ENCODE data around the gene ADARB1. TPM values are rescaled to one million over a fixed set of nuclear protein-coding genes. Genes with fewer than 3 reads are reported as not detected.

Gene ADARB1
- total RNA-seq, 1 donor from 2014 or later: 25.8 TPM

GRCh38 chr21:45122030-45122429 lies 47.6 kb downstream of the ADARB1 start:
- H3K79me2 ChIP-seq (ENCODE audit: insufficient read depth, low read length): peaks cover 10% of the 10 kb centered on the region
- H2AFZ ChIP-seq (ENCODE audit: low read depth, low read length): no peak overlapping the region
- no peaks in the 10 kb centered on the region for H3K27me3 ChIP-seq (ENCODE audit: insufficient read depth, low read length)
- TF ChIP-seq EZH2 (IDR thresholded peaks at IDR 0.05; ENCODE audit: insufficient read depth, low read length) (no peak), CTCF (IDR thresholded peaks at IDR 0.05; ENCODE audit: insufficient read depth, low read depth, low read length) (no peak)
- Mint-ChIP-seq H3K27me3 (ENCODE audit: low read depth, unreplicated experiment) (peaks cover 9% of the 10 kb centered on the region), H3K9me3 (ENCODE audit: unreplicated experiment) (no peaks in the 10 kb centered on the region), H3K4me1 (ENCODE audit: low read depth, unreplicated experiment) (peaks cover 8% of the 10 kb centered on the region), H3K4me3 (ENCODE audit: unreplicated experiment) (no peak overlapping the region), H3K36me3 (ENCODE audit: low read depth, unreplicated experiment) (peaks cover 3% of the 10 kb centered on the region), H3K27ac (ENCODE audit: unreplicated experiment) (no peak overlapping the region)
- no peak for DNase-seq (ENCODE audit: low read depth)
- no peaks in the 10 kb centered on the region for H3K4me1 ChIP-seq (ENCODE audit: insufficient read depth, low read length)
- H3K4me2 ChIP-seq (ENCODE audit: low read length): no peak overlapping the region
- peaks cover 12% of the 10 kb centered on the region for H4K20me1 ChIP-seq (ENCODE audit: insufficient read depth, low read length)
- H3K36me3 ChIP-seq (ENCODE audit: insufficient read depth, low read length): no peaks in the 10 kb centered on the region
- no peak for FAIRE-seq
- no peak overlapping the region for H3K27ac ChIP-seq (ENCODE audit: low read depth, low read length)
- H3K9me3 ChIP-seq (ENCODE audit: insufficient read depth, low read depth, low read length): no peaks in the 10 kb centered on the region
- no peak overlapping the region for H3K4me3 ChIP-seq (ENCODE audit: insufficient read depth, low read depth, low read length)
- H3K9ac ChIP-seq (ENCODE audit: low read length): no peak overlapping the region

DNA sequence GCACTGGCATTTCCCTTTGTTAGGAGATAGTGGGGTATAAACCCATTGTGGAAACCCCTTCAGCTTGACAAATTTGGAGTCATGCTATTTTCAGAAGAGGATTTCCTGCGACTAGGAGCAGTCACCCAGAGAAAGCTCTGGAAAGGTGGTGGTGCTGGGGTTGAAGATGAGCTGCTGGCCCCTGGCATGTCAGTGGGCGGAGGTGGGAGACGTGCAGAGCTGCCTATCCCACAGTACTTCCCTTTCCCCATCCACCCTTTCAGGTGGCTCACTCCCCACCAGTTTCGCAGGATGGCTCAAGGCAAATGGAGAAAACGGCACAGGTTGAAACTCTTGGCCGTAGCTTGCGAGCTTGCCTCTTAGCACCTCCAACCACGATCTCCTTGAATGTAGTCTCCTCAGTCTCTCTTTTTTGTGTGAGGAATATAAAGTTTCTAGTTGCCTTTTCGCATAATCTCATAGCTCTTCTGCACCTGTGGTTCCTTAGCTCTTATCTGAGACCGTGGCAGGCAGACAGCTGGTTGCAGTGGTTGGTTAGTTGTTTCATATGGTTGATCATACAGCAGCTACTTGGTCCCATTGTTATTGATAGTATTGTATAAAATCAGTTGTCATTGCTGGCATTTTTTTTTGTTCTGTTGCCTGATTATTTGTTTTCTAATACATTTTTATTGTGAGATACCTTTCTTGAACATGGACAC lies 48.2 kb downstream of the ADARB1 start:
- H3K4me1 ChIP-seq (ENCODE audit: insufficient read depth, low read length): no peaks in the 10 kb centered on the region
- Mint-ChIP-seq H3K9me3 (ENCODE audit: unreplicated experiment) (no peaks in the 10 kb centered on the region), H3K27me3 (ENCODE audit: low read depth, unreplicated experiment) (peaks cover 9% of the 10 kb centered on the region), H3K36me3 (ENCODE audit: low read depth, unreplicated experiment) (peaks cover 3% of the 10 kb centered on the region), H3K27ac (ENCODE audit: unreplicated experiment) (no peak overlapping the region), H3K4me3 (ENCODE audit: unreplicated experiment) (no peak overlapping the region), H3K4me1 (ENCODE audit: low read depth, unreplicated experiment) (peaks cover 8% of the 10 kb centered on the region)
- H3K36me3 ChIP-seq (ENCODE audit: insufficient read depth, low read length): no peaks in the 10 kb centered on the region
- no peak overlapping the region for H3K4me2 ChIP-seq (ENCODE audit: low read length)
- peaks cover 12% of the 10 kb centered on the region for H3K79me2 ChIP-seq (ENCODE audit: insufficient read depth, low read length)
- no peak overlapping the region for H3K9ac ChIP-seq (ENCODE audit: low read length)
- H3K4me3 ChIP-seq (ENCODE audit: insufficient read depth, low read depth, low read length): no peak overlapping the region
- H4K20me1 ChIP-seq (ENCODE audit: insufficient read depth, low read length): peaks cover 16% of the 10 kb centered on the region
- no peak overlapping the region for H2AFZ ChIP-seq (ENCODE audit: low read depth, low read length)
- FAIRE-seq (no peak), DNase-seq (ENCODE audit: low read depth) (no peak)
- no peaks in the 10 kb centered on the region for H3K9me3 ChIP-seq (ENCODE audit: insufficient read depth, low read depth, low read length)
- H3K27ac ChIP-seq (ENCODE audit: low read depth, low read length): no peak overlapping the region
- no peaks in the 10 kb centered on the region for H3K27me3 ChIP-seq (ENCODE audit: insufficient read depth, low read length)
- TF ChIP-seq CTCF (IDR thresholded peaks at IDR 0.05; ENCODE audit: insufficient read depth, low read depth, low read length): no peak
- no peak for TF ChIP-seq EZH2 (IDR thresholded peaks at IDR 0.05; ENCODE audit: insufficient read depth, low read length)

DNA sequence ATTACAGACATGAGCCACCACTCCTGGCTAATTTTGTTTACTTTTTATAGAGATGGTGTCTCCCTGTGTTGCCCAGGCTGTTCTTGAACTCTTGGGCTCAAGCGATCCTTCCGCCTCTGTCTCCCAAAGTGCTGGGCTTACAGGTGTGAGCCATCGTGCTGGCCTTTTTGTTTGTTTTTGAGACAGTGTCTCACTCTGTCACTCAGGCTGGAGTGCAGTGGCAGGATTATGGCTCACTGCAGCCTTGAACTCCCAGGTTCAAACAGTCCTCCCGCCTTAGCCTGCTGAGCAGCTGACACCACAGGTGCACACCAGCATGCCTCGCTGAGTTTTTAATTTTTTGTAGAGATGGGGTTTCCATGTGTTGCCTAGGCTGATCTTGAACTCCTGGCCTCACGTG lies 49.1 kb downstream of the ADARB1 start:
- H3K9me3 ChIP-seq (ENCODE audit: insufficient read depth, low read depth, low read length): no peaks in the 10 kb centered on the region
- no peak overlapping the region for H2AFZ ChIP-seq (ENCODE audit: low read depth, low read length)
- FAIRE-seq: no peak
- peaks cover 9% of the 10 kb centered on the region for H3K27me3 Mint-ChIP-seq (ENCODE audit: low read depth, unreplicated experiment)
- no peak overlapping the region for H3K9ac ChIP-seq (ENCODE audit: low read length)
- H3K4me1 Mint-ChIP-seq (ENCODE audit: low read depth, unreplicated experiment): peaks cover 8% of the 10 kb centered on the region
- no peak overlapping the region for H3K27ac ChIP-seq (ENCODE audit: low read depth, low read length)
- no peaks in the 10 kb centered on the region for H3K27me3 ChIP-seq (ENCODE audit: insufficient read depth, low read length)
- H3K27ac Mint-ChIP-seq (ENCODE audit: unreplicated experiment): no peak overlapping the region
- no peaks in the 10 kb centered on the region for H3K36me3 ChIP-seq (ENCODE audit: insufficient read depth, low read length)
- H3K36me3 Mint-ChIP-seq (ENCODE audit: low read depth, unreplicated experiment): peaks cover under 1% of the 10 kb centered on the region
- H3K4me3 ChIP-seq (ENCODE audit: insufficient read depth, low read depth, low read length): no peak overlapping the region
- peaks cover 12% of the 10 kb centered on the region for H3K79me2 ChIP-seq (ENCODE audit: insufficient read depth, low read length)
- H3K4me2 ChIP-seq (ENCODE audit: low read length): no peak overlapping the region
- TF ChIP-seq CTCF (IDR thresholded peaks at IDR 0.05; ENCODE audit: insufficient read depth, low read depth, low read length) (no peak), EZH2 (IDR thresholded peaks at IDR 0.05; ENCODE audit: insufficient read depth, low read length) (no peak)
- H3K4me1 ChIP-seq (ENCODE audit: insufficient read depth, low read length): no peaks in the 10 kb centered on the region
- H3K4me3 Mint-ChIP-seq (ENCODE audit: unreplicated experiment): no peak overlapping the region
- peaks cover 16% of the 10 kb centered on the region for H4K20me1 ChIP-seq (ENCODE audit: insufficient read depth, low read length)
- H3K9me3 Mint-ChIP-seq (ENCODE audit: unreplicated experiment): no peaks in the 10 kb centered on the region
- no peak for DNase-seq (ENCODE audit: low read depth)

Data from astrocyte (in vitro differentiated cells and primary cell).